NCI-H2081 treated with DMSO at 0.1 percent for 48 hours (cell line): Measurements from ENCODE around the gene ZNF773.
"Not testable (repeated sequence)": the region's sequence is repeated elsewhere in the genome, so short reads cannot be mapped to it uniquely, and the experiment has no call there.

Experiments
- DNase-seq: peaks from one replicate; lab custom pipeline; 2025; lab: John Stamatoyannopoulos, UW

The ZNF773 gene

GRCh38 chr19:57499680-57500395 is at the start of gene ZNF773:
ZNF773 (plus strand) TSS chr19:57499938; CDS start chr19:57500081, 143 bp downstream.
- DNase-seq = peak; percentile 49

GRCh38 chr19:57452307-57452706 is 47.4 kb upstream of the ZNF773 start:
- no peak for DNase-seq

GRCh38 chr19:57465680-57466381 is 33.9 kb upstream of the ZNF773 start:
- no peak for DNase-seq

- no peak for DNase-seq
Measured at GRCh38 chr19:57466489-57466888, 33.2 kb upstream of the ZNF773 start.

GRCh38 chr19:57473646-57474045 is 26.1 kb upstream of the ZNF773 start:
- no peak for DNase-seq

GRCh38 chr19:57477191-57478008 is 22.3 kb upstream of the ZNF773 start, which contains the start of gene ZNF772:
ZNF772 (minus strand) TSS chr19:57477566; CDS start chr19:57477309, 257 bp downstream.
- peak; percentile 66 for DNase-seq

- DNase-seq = peak; percentile 43
Measured at GRCh38 chr19:57487477-57488298, 12.1 kb upstream of the ZNF773 start, which contains the start of gene ZNF419. ZNF419 (plus strand) TSS chr19:57487750; CDS start chr19:57487951, 201 bp downstream.

GRCh38 chr19:57488299-57488644 is 11.5 kb upstream of the ZNF773 start:
- not testable (repeated sequence) for DNase-seq

- DNase-seq = not testable (repeated sequence)
Measured at GRCh38 chr19:57499332-57499679, 432 bp upstream of the ZNF773 start.

GRCh38 chr19:57500400-57500799 is 662 bp downstream of the ZNF773 start:
- not testable (repeated sequence) for DNase-seq

- no peak for DNase-seq
Measured at GRCh38 chr19:57506163-57506562, 6.4 kb downstream of the ZNF773 start.

GRCh38 chr19:57511484-57511883 is 11.7 kb downstream of the ZNF773 start:
- DNase-seq = no peak

GRCh38 chr19:57512845-57513244 is 13.1 kb downstream of the ZNF773 start:
- DNase-seq = no peak

- no peak for DNase-seq
Measured at GRCh38 chr19:57515255-57515654, 15.5 kb downstream of the ZNF773 start.

GRCh38 chr19:57518021-57518420 is 18.3 kb downstream of the ZNF773 start:
- not testable (repeated sequence) for DNase-seq

GRCh38 chr19:57527136-57527881 is 27.6 kb downstream of the ZNF773 start, which contains the start of gene ZNF549:
ZNF549 (plus strand) TSS chr19:57527356; CDS start chr19:57527574, 218 bp downstream.
- peak; percentile 80 for DNase-seq

GRCh38 chr19:57537953-57538547 is 38.3 kb downstream of the ZNF773 start:
- DNase-seq = no peak

- no peak for DNase-seq
Measured at GRCh38 chr19:57546513-57546912, 46.8 kb downstream of the ZNF773 start.

- DNase-seq = no peak
Measured at GRCh38 chr19:57552432-57552831, 52.7 kb downstream of the ZNF773 start.

GRCh38 chr19:57557659-57558058 is 57.9 kb downstream of the ZNF773 start:
- DNase-seq = no peak
